ENCODE results near the gene ZNRF2.

ZNRF2 gene

GRCh38 chr7:30348083-30348560 is 63.7 kb downstream of the ZNRF2 start:
- peak overlapping the region; percentile 74 for H3K27ac ChIP-seq
- TF ChIP-seq, protein P1, sequence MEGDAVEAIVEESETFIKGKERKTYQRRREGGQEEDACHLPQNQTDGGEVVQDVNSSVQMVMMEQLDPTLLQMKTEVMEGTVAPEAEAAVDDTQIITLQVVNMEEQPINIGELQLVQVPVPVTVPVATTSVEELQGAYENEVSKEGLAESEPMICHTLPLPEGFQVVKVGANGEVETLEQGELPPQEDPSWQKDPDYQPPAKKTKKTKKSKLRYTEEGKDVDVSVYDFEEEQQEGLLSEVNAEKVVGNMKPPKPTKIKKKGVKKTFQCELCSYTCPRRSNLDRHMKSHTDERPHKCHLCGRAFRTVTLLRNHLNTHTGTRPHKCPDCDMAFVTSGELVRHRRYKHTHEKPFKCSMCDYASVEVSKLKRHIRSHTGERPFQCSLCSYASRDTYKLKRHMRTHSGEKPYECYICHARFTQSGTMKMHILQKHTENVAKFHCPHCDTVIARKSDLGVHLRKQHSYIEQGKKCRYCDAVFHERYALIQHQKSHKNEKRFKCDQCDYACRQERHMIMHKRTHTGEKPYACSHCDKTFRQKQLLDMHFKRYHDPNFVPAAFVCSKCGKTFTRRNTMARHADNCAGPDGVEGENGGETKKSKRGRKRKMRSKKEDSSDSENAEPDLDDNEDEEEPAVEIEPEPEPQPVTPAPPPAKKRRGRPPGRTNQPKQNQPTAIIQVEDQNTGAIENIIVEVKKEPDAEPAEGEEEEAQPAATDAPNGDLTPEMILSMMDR (conservative IDR thresholded peaks at IDR 0.05) = no peak

- peak overlapping the region; percentile 74 for H3K27ac ChIP-seq
- TF ChIP-seq, protein P1 (conservative IDR thresholded peaks at IDR 0.05) = no peak
These were observed 64.8 kb downstream of the ZNRF2 start for GRCh38 chr7:30349170-30349569.

DNA sequence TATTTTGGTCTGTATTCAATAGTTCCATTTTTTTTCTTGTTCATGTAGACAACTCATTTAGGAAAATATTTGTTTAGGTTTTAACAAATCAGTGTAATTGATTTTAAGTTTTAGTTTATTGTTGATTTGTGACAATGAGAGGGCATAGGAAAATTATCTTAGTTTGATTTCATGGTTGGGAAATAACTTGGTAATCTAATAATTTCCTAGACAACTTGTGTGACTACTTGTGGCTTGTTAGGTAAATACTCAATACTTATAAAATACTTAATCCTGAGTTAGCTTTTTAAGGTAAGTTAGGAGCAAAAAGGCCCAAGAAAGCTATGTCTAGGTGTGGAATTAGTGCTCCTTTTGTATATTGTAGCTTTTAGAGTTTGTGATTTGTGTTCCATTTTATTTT is 65.4 kb downstream of the ZNRF2 start:
- TF ChIP-seq, protein P1 (conservative IDR thresholded peaks at IDR 0.05) = no peak
- H3K27ac ChIP-seq = peak overlapping the region; percentile 74

GRCh38 chr7:30351286-30351685 is 66.9 kb downstream of the ZNRF2 start:
- H3K27ac ChIP-seq = no peak overlapping the region
- TF ChIP-seq, protein P1 (conservative IDR thresholded peaks at IDR 0.05) = no peak

DNA sequence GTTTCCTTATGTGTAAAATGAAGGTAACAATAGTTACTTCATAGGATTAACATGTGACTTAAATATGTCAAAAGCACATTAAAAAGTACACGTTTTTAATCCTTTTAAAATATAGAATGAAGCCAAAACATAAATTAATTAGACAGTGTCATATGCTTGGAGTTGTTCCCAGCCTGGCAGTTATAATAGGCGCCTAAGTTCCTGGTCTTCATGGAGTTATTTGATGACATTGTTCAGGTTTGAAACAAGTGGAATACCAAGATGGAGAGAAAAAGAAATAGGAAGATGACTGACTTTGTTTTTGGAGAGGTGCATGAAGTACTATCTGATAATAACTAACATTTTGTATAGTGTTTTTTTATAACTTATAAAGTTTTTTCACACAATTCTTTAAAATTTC is 67.3 kb downstream of the ZNRF2 start:
- H3K27ac ChIP-seq = no peak overlapping the region
- TF ChIP-seq, protein P1 (conservative IDR thresholded peaks at IDR 0.05) = no peak

DNA sequence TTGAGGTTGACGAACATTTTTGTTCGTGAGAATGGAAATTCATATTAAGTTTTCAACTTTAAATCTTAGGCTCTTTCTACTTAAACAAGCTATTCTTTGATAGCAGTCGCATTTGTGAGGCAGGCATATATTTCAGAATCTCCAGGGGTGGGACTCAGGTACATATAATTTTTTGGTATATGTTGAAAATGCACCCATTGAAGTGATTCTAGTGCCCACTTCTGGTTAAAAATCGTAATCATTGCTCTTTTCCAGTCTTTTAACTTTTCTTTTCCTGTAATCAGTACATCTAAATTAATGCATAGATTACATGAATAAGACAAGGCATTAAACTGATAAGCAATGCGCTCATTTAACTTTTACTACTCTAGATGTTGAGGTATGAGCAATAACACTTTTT is 67.8 kb downstream of the ZNRF2 start:
- TF ChIP-seq, protein P1 (conservative IDR thresholded peaks at IDR 0.05) = no peak
- no peak overlapping the region for H3K27ac ChIP-seq

GRCh38 chr7:30353532-30353931 is 69.1 kb downstream of the ZNRF2 start:
- no peak overlapping the region for H3K27ac ChIP-seq
- TF ChIP-seq, protein P1 (conservative IDR thresholded peaks at IDR 0.05) = no peak

Data from VCaP (cell line).